Caco-2 (cell line): ENCODE data around the gene GLMN. TPM values are rescaled to one million over a fixed set of nuclear protein-coding genes. Genes with fewer than 3 reads are reported as not detected.
"Not testable (repeated sequence)": the region's sequence is repeated elsewhere in the genome, so short reads cannot be mapped to it uniquely, and the experiment has no call there.

Experiments
- BruUV-seq: library from RNA; stranded (reverse); fragments of 400-500 nt; replicated peaks from 2 replicates; lab custom pipeline; 2021; lab: Mats Ljungman, UMichigan
- CTCF ChIA-PET: fragments of 300-600 bp; sonication (Branson Sonifier 250); formaldehyde crosslinking; loops from one replicate; lab custom pipeline; 2022; ENCODE audit warnings: antibody characterized with exemption; lab: Charles Lee
- POLR2A ChIA-PET: fragments of 300-600 bp; sonication (Branson Sonifier 250); formaldehyde crosslinking; loops from one replicate; lab custom pipeline; 2022; ENCODE audit warnings: antibody characterized with exemption; lab: Charles Lee
- DNase-seq, 2 experiments: peaks; one replicate each; pipeline versions ENCODE4 v3.0.0 to v3.0.0-alpha.2; 2020 to 2022
- H3K27me3 ChIP-seq: replicated peaks from 2 replicates; pipeline ENCODE4 v1.6.0; 2011; ENCODE audit warnings: low read length; ENCODE audit not compliant: control insufficient read depth, insufficient read depth
- H3K36me3 ChIP-seq: 2 replicates; pipeline ENCODE4 v1.5.1; 2011; ENCODE audit warnings: low read length; ENCODE audit not compliant: control insufficient read depth, insufficient read depth
- H3K4me1 ChIP-seq: fragments of 250-450 bp; sonication (Bioruptor Pico); 2 replicates; pipeline ENCODE4 v1.5.1; 2020; ENCODE audit warnings: mild to moderate bottlenecking
- H3K4me3 ChIP-seq: 2 replicates; pipeline ENCODE4 v1.5.1; 2011; ENCODE audit warnings: low read depth, mild to moderate bottlenecking, control low read depth, low read length
- H3K9me3 ChIP-seq: fragments of 250-450 bp; sonication (Bioruptor Pico); 2 replicates; pipeline ENCODE4 v1.5.1; 2020; ENCODE audit warnings: mild to moderate bottlenecking, moderate library complexity
- H3K27ac Mint-ChIP-seq: one replicate; pipeline ENCODE4 v1.8.0; 2022; ENCODE audit warnings: mixed read lengths; ENCODE audit not compliant: unreplicated experiment
- H3K27me3 Mint-ChIP-seq: one replicate; pipeline ENCODE4 v1.8.0; 2022; ENCODE audit warnings: mixed read lengths; ENCODE audit not compliant: insufficient read depth, unreplicated experiment
- H3K36me3 Mint-ChIP-seq: one replicate; pipeline ENCODE4 v1.8.0; 2022; ENCODE audit warnings: mild to moderate bottlenecking, mixed read lengths; ENCODE audit not compliant: insufficient read depth, unreplicated experiment
- H3K4me1 Mint-ChIP-seq: one replicate; pipeline ENCODE4 v1.8.0; 2022; ENCODE audit warnings: low read depth, mixed read lengths; ENCODE audit not compliant: unreplicated experiment
- H3K4me3 Mint-ChIP-seq: one replicate; pipeline ENCODE4 v1.8.0; 2022; ENCODE audit warnings: mild to moderate bottlenecking, moderate library complexity, mixed read lengths; ENCODE audit not compliant: unreplicated experiment
- H3K9me3 Mint-ChIP-seq: one replicate; pipeline ENCODE4 v1.8.0; 2022; ENCODE audit warnings: mixed read lengths; ENCODE audit not compliant: unreplicated experiment
- intact Hi-C: fragments of 100-400 bp; cut with micrococcal nuclease; formaldehyde crosslinking; loops from one replicate; pipeline ENCODE4 v1.10.0; 2022; ENCODE audit not compliant: unreplicated experiment
- total RNA-seq: library from RNA; stranded (reverse); gene quantifications from 2 replicates; pipeline ENCODE4 v1.2.3, GENCODE V29; 2022
- TF ChIP-seq, protein P1 (sequence below), 2 experiments: fragments of 200-600 bp in 1 of 2; IDR thresholded peaks; 1 replicate in 1 of 2; 2 replicates in 1 of 2; pipeline versions ENCODE4 v1.5.1 to v1.8.0; 2011 to 2022; ENCODE audit warnings: antibody characterized with exemption in 1 of 2, control low read depth in 1 of 2, inconsistent platforms in 1 of 2, low read depth in 1 of 2, low read length in 1 of 2, mild to moderate bottlenecking in 1 of 2, moderate library complexity in 1 of 2; ENCODE audit not compliant: insufficient read depth in 1 of 2, severe bottlenecking in 1 of 2, unreplicated experiment in 1 of 2

The GLMN gene
- total RNA-seq, 1 experiment from 2014 or later, result 12.9 TPM

DNA sequence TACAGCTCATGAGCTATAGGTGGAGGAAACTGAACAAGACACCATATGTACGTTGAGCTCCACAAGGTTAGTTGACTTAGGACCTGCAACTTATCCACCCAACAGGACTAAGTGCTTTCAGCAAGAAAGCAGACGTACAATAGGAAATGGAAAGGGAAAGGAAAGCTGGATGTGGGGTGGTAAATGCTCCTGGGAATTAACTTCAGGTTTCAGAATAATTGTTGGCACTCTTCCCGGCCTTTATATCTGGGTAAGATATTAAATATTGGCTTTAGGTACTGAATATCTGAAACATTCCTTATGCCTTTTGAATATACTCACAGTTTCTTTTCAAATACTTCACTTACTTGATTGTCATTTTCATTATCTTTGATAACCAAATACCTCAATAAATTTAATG lies 36.3 kb downstream of the GLMN start:
- TF ChIP-seq, protein P1, sequence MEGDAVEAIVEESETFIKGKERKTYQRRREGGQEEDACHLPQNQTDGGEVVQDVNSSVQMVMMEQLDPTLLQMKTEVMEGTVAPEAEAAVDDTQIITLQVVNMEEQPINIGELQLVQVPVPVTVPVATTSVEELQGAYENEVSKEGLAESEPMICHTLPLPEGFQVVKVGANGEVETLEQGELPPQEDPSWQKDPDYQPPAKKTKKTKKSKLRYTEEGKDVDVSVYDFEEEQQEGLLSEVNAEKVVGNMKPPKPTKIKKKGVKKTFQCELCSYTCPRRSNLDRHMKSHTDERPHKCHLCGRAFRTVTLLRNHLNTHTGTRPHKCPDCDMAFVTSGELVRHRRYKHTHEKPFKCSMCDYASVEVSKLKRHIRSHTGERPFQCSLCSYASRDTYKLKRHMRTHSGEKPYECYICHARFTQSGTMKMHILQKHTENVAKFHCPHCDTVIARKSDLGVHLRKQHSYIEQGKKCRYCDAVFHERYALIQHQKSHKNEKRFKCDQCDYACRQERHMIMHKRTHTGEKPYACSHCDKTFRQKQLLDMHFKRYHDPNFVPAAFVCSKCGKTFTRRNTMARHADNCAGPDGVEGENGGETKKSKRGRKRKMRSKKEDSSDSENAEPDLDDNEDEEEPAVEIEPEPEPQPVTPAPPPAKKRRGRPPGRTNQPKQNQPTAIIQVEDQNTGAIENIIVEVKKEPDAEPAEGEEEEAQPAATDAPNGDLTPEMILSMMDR (IDR thresholded peaks at IDR 0.05; ENCODE audit: insufficient read depth in 1 of 2, low read depth in 1 of 2, low read length in 1 of 2, severe bottlenecking in 1 of 2, unreplicated experiment in 1 of 2), result no peak
- no peaks in the 10 kb centered on the region for H3K27me3 ChIP-seq
- H3K9me3 Mint-ChIP-seq, result no peaks in the 10 kb centered on the region
- no peaks in the 10 kb centered on the region for H3K27me3 Mint-ChIP-seq
- intact Hi-C loops, result no loop called here
- H3K4me1 ChIP-seq, result no peaks in the 10 kb centered on the region
- no peaks in the 10 kb centered on the region for H3K4me1 Mint-ChIP-seq
- CTCF ChIA-PET, result no interaction called here
- POLR2A ChIA-PET, result no interaction called here
- no peaks in the 10 kb centered on the region for H3K9me3 ChIP-seq
- no peaks in the 10 kb centered on the region for H3K36me3 ChIP-seq
- no peak overlapping the region for H3K4me3 Mint-ChIP-seq
- DNase-seq, result no peak
- no peak overlapping the region for H3K27ac Mint-ChIP-seq
- no TSS peak for BruUV-seq
- no peaks in the 10 kb centered on the region for H3K36me3 Mint-ChIP-seq
- no peak overlapping the region for H3K4me3 ChIP-seq

DNA sequence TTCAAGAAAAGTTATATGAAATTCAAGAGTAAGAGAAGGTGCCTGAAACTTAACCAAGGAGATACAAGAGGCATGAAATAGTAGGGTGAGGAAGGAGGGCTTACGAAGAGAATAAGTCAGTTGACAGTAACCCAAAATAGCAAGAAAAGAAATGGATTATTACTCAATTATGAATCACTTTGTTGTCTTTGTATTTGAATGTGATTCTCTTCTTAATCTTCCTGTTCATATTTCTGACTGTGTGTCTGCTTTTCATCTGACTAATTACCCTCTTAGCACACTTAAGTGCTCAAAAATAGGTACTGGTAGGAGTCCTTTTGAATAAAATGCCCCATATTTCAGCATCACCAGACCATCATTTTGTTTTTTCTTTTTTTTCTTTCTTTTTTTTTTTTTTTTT lies 39.4 kb downstream of the GLMN start:
- POLR2A ChIA-PET, result no interaction called here
- Mint-ChIP-seq H3K27ac (no peak overlapping the region), H3K4me3 (no peak overlapping the region), H3K36me3 (peaks cover 11% of the 10 kb centered on the region), H3K4me1 (no peaks in the 10 kb centered on the region), H3K27me3 (no peaks in the 10 kb centered on the region), H3K9me3 (peaks cover 11% of the 10 kb centered on the region)
- Histone ChIP-seq H3K9me3 (no peaks in the 10 kb centered on the region), H3K4me3 (no peak overlapping the region), H3K27me3 (no peaks in the 10 kb centered on the region), H3K36me3 (no peaks in the 10 kb centered on the region), H3K4me1 (no peaks in the 10 kb centered on the region)
- BruUV-seq, result no TSS peak
- intact Hi-C loops, result no loop called here
- no peak for DNase-seq
- TF ChIP-seq, protein P1 (IDR thresholded peaks at IDR 0.05; ENCODE audit: insufficient read depth in 1 of 2, low read depth in 1 of 2, low read length in 1 of 2, severe bottlenecking in 1 of 2, unreplicated experiment in 1 of 2), result no peak
- CTCF ChIA-PET, result no interaction called here

DNA sequence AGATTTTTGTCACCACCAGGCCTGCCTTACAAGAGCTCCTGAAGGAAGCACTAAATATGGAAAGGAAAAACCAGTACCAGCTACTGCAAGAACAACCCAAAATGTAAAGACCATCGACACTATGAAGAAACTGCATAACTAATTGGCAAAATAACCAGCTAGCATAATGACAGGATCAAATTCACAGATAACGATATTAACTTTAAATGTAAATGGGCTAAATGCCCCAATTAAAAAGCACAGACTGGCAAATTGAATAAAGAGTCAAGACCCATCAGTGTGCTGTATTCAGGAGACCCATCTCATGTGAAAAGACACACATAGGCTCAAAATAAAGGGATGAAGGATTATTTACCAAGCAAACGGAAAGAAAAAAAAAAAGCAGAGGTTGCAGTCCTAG lies 44.1 kb downstream of the GLMN start:
- BruUV-seq, H3K27ac Mint-ChIP-seq, H3K4me3 ChIP-seq, H3K4me1 Mint-ChIP-seq, H3K4me1 ChIP-seq, POLR2A ChIA-PET, H3K4me3 Mint-ChIP-seq, H3K27me3 Mint-ChIP-seq, CTCF ChIA-PET, H3K36me3 ChIP-seq, DNase-seq, H3K9me3 ChIP-seq, H3K27me3 ChIP-seq, intact Hi-C loops: not testable (repeated sequence)
- peaks cover 11% of the 10 kb centered on the region for H3K9me3 Mint-ChIP-seq
- peaks cover 22% of the 10 kb centered on the region for H3K36me3 Mint-ChIP-seq

DNA sequence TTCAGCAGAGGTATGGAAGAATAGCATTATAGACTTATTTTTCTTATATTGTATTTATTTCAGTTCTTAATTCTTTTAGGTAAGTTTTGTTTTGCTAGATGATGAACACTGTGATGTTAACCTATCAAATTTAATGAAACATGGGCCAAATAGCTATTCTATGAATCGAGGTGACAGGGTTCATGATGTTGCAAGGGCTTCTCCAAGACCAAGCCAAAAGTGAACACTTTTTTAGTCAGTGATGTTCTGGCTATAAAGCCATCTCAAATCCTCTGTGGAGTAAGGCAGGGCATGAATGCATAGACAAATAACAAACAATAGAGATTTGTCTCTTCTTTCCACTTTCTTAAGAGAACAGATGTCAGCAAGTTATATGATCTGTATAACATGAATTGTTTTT lies 54.4 kb downstream of the GLMN start:
- Histone ChIP-seq H3K36me3 (no peaks in the 10 kb centered on the region), H3K27me3 (no peaks in the 10 kb centered on the region), H3K4me3 (no peak overlapping the region), H3K4me1 (peaks cover 4% of the 10 kb centered on the region; the same call in 1 of the 2 replicates), H3K9me3 (no peaks in the 10 kb centered on the region)
- H3K4me1 Mint-ChIP-seq, result peaks cover under 1% of the 10 kb centered on the region
- TF ChIP-seq, protein P1 (IDR thresholded peaks at IDR 0.05; ENCODE audit: insufficient read depth in 1 of 2, low read depth in 1 of 2, low read length in 1 of 2, severe bottlenecking in 1 of 2, unreplicated experiment in 1 of 2), result no peak
- intact Hi-C loops, result no loop called here
- H3K27ac Mint-ChIP-seq, result no peak overlapping the region
- no TSS peak for BruUV-seq
- no peaks in the 10 kb centered on the region for H3K9me3 Mint-ChIP-seq
- no peak for DNase-seq
- POLR2A ChIA-PET, result no interaction called here
- no peak overlapping the region for H3K4me3 Mint-ChIP-seq
- no peaks in the 10 kb centered on the region for H3K36me3 Mint-ChIP-seq
- H3K27me3 Mint-ChIP-seq, result no peaks in the 10 kb centered on the region
- CTCF ChIA-PET, result no interaction called here
